ENCODE results near the gene CREB3. TPM values are rescaled to one million over a fixed set of nuclear protein-coding genes. Genes with fewer than 3 reads are reported as not detected.

CREB3 gene
- total RNA-seq, 8 experiments from 2014 or later, result 24.7 to 77.7 (median 56.2) TPM

DNA sequence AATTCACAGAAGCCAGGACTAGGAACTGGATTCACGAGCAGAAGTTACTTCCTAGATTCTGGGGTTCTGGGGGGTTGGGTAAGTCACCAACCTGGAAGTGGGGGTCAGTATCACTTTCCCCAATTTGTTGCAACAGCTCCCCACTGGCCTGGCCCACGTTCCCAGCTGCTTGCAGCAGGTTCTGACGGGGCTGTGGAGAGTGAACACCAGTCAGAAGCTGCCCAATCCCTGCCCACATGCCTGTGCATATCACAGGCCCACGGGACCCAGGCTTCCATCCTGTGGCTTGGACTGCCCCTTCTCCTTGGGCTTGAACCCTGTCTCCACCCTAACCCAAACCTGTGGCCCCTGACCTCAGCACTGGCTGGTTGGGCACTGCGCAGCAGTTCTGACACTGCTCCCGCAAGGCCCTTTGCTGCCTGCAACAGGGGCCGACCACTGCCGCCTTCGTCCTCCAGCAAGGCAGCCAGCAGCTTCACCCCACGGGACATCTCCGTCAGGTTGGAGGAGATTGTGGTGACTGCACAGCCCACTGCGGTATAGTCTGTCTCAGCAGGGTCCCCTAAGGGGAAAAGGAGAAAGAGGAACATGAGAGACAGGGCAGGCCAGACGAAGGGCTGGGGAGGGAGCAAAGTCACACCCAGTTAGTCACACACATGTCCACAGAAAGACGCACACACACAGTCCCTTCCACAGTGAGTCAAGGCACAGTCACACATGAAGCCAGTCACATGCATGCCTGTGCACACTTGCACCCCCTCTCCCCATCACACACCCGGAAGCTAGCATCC lies 13.6 kb upstream of the CREB3 start:
- ATAC-seq (replicated peaks in 6 of 8), result no peak
- in situ Hi-C loops (cut with MboI; ENCODE audit: low pct_unique_long_range_greater_than_20kb in 2 of 9, low sequenced_read_pairs in 9 of 9, unreplicated experiment in 9 of 9), result no loop called here
- no peaks in the 10 kb centered on the region for H3K4me1 ChIP-seq (replicated peaks in 1 of 2)
- no peak overlapping the region for H3K4me3 ChIP-seq
- 20 to 100% (median 89%) methylated on average over 1 to 8 of the region's 15 CpGs; no CpG with 5 or more reads in 2 of the 10 experiments for WGBS, 10 experiments
- no peak overlapping the region for H3K27ac ChIP-seq

DNA sequence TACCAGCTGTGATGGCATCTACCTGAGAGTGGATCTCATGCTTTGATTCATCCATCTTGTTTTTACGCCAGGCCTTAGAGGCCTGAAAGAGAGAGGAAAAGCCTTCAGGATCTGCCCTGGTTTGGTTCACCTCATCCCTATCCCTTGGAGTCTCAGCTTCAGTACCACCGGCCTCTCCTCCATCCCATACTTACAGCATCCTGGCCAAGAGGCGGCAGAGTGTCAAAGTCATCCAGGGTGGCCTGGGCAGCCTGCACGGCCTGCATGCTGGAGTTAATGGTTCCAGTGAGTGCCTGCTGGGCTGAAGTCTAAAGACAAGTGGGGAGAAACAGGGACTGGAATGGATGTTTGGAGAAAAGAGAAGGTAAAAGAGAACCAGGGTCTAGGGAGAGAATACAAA lies 12.9 kb upstream of the CREB3 start:
- Histone ChIP-seq H3K4me3 (no peak overlapping the region), H3K27ac (no peak overlapping the region), H3K4me1 (replicated peaks in 1 of 2) (no peaks in the 10 kb centered on the region)
- in situ Hi-C loops (cut with MboI; ENCODE audit: low pct_unique_long_range_greater_than_20kb in 2 of 9, low sequenced_read_pairs in 9 of 9, unreplicated experiment in 9 of 9), result no loop called here
- ATAC-seq (replicated peaks in 6 of 8), result no peak
- WGBS, 10 experiments, result 83 to 100% (median 97%) methylated on average over 1 to 3 of the region's 4 CpGs; no CpG with 5 or more reads in 4 of the 10 experiments

DNA sequence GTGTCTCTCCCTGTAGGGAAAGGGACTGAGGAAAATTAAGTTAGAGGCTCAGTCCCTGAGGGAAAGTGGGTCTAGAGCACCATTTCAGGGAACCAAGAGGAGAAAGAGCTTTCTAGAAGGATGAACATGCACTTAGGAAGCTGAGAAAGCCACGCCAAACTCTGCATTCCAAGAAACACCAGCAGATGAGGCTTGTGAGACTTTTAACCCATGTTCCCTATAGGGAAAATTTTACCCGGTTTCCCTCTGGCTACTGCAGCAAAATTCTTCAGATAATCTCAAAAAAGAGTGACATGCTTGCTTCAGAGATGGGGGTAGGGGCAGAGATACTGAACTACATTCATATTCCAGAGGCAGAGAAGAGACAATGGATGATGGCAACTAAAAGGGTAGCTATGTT lies 9.0 kb upstream of the CREB3 start:
- no peak overlapping the region for H3K27ac ChIP-seq
- no peak overlapping the region for H3K4me3 ChIP-seq
- peaks cover under 1 to 11% of the 10 kb centered on the region in 2 donors for H3K4me1 ChIP-seq (replicated peaks in 1 of 2)
- no peak for ATAC-seq (replicated peaks in 6 of 8)
- 60 to 100% (median 100%) methylated on average over 1 to 2 of the region's 2 CpGs; no CpG with 5 or more reads in 3 of the 10 experiments for WGBS, 10 experiments
- in situ Hi-C loops (cut with MboI; ENCODE audit: low pct_unique_long_range_greater_than_20kb in 2 of 9, low sequenced_read_pairs in 9 of 9, unreplicated experiment in 9 of 9), result no loop called here

DNA sequence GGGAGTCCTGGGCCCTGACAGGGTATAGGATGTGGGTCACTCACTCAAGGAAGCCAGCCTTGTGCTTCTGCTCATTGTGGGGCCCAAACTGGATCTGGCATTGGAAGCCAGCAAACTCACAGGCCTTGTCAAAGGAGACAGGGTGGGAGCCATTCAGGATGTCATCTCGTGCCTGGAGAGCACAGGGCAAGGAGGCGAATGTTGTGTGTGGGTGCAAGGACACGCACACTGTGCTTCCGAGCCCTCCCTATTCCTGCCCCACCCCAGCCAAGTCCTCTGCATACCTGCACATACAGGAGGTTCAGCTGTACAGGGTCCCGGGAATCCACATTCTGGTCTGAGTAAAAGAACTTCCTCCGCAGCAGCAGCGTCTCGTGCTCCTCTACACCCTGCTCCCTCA lies 8.6 kb upstream of the CREB3 start:
- in situ Hi-C loops (cut with MboI; ENCODE audit: low pct_unique_long_range_greater_than_20kb in 2 of 9, low sequenced_read_pairs in 9 of 9, unreplicated experiment in 9 of 9), result no loop called here
- Histone ChIP-seq H3K27ac (no peak overlapping the region), H3K4me1 (replicated peaks in 1 of 2) (peaks cover 5 to 15% of the 10 kb centered on the region in 2 donors), H3K4me3 (no peak overlapping the region)
- WGBS, 10 experiments, result 100% methylated on average over 3 of the region's 8 CpGs; no CpG with 5 or more reads in 9 of the 10 experiments
- ATAC-seq (replicated peaks in 6 of 8), result no peak

DNA sequence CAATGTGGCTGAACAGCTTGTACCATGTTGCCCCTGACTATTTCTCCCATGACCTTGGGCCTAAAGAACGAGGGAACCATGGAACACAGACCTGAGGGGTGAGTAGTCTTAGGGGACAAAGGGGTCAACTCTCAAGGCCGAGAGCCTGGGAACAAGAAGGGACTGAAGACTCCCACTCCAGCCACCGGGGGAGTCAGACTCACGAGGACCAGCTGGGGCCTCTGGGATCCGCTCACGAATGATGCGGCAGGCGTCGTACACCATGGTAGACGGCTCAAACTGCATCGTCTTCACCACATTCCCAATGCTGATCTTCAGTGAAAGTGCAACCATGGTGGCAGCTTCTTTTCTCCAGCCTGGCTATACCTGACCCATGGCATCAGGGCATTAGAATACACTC lies 7.1 kb upstream of the CREB3 start:
- H3K4me3 ChIP-seq, result no peak overlapping the region
- WGBS, 10 experiments, result 90 to 100% (median 95%) methylated on average over 4 to 8 of the region's 11 CpGs; no CpG with 5 or more reads in 5 of the 10 experiments
- no peak for ATAC-seq (replicated peaks in 6 of 8)
- in situ Hi-C loops (cut with MboI; ENCODE audit: low pct_unique_long_range_greater_than_20kb in 2 of 9, low sequenced_read_pairs in 9 of 9, unreplicated experiment in 9 of 9), result no loop called here
- H3K4me1 ChIP-seq (replicated peaks in 1 of 2), result peaks cover 17 to 28% of the 10 kb centered on the region in 2 donors
- no peak overlapping the region for H3K27ac ChIP-seq

DNA sequence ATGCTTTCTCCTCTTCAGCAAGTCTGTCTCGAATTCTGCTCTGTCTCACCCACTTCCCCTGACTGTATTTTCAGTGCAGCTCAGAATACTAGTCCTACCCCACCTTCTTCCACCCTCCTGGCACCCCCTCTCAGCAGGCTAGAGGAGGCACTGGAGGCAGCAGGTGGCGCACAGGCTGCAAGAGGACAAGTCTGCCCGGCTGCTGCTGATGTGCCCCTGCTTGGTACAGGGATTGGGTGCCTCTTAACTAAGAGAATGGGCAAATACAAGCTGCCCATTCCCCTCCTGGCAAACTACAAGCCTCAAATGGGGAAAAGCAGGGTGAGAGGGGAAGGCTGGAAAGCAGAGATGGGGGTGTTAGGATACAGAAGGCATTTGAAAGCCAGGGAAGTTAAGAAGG lies 5.5 kb upstream of the CREB3 start:
- Histone ChIP-seq H3K4me1 (replicated peaks in 1 of 2) (peaks cover 27 to 36% of the 10 kb centered on the region in 2 donors), H3K27ac (no peak overlapping the region), H3K4me3 (no peak overlapping the region)
- peak in 4 of 8 experiments; percentile 2 to 45 (median 10) for ATAC-seq (replicated peaks in 6 of 8)
- 14 to 100% (median 65%) methylated on average over 1 to 3 of the region's 3 CpGs; no CpG with 5 or more reads in 2 of the 10 experiments for WGBS, 10 experiments
- in situ Hi-C loops (cut with MboI; ENCODE audit: low pct_unique_long_range_greater_than_20kb in 2 of 9, low sequenced_read_pairs in 9 of 9, unreplicated experiment in 9 of 9), result no loop called here

DNA sequence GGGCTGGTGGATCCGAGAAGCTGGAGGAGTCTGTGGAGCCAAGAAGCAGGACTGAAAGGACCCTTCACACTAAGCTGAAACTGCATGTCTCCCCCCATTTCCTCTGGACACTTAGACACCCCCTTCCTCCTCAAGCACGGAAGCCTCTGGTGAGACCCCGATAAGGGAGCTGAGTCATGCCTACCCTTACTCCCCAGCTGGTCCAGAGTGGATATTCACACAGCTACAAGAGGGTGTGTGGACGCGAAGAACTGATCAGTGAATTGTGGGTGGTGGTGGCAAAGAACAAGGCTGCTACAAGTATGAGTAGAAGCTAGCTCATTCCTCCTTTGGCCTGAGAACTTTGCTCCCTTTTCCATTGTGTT lies 4.8 kb upstream of the CREB3 start:
- 33 to 100% (median 41%) methylated on average over 2 to 3 of the region's 5 CpGs; no CpG with 5 or more reads in 4 of the 10 experiments for WGBS, 10 experiments
- no peak overlapping the region for H3K27ac ChIP-seq
- ATAC-seq (replicated peaks in 6 of 8), result no peak
- peaks cover 27 to 36% of the 10 kb centered on the region in 2 donors for H3K4me1 ChIP-seq (replicated peaks in 1 of 2)
- in situ Hi-C loops (cut with MboI; ENCODE audit: low pct_unique_long_range_greater_than_20kb in 2 of 9, low sequenced_read_pairs in 9 of 9, unreplicated experiment in 9 of 9), result no loop called here
- no peak overlapping the region for H3K4me3 ChIP-seq

DNA sequence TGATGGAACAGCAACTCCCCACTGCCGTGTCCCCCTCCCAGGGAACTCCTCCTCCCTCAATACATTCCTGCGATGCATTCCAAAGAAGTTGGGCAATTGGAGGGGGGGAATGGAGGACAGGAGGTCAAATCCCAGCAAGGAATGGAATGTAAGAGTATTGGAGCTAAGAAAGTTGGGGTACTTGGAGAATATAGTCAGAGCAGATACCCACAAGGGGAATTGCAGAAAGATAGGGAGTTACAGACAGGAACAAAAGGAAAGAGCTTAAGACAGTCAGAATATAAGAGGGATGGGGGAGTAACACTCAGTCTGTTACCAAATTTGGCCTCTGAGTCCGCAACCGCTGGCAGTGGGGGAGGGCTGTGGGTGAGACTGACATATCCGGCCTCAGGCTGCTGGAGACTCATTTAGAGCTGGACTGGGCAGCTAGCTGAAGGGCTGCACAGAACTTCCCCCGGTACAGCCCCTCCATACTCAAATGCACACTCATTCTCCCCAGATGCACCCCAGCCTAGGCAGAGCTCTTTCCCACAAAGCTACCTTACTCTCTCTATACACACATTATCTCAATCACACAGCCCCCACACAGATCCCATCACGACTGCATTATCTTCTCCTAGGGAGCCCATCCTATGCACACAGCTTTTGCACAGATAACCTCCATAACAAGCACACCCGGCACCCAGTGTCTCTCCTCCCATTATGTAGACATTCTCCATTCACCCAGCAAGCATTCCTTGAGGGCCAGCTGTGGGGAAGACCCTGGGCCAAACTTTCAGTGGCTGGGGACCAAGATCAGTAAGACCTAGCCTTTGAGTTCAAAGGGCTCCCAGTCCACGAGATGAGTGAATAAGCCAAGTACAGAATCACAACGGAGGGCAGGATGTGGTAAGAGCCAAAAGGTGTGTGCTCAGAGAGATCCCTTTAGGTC lies 4.2 kb upstream of the CREB3 start:
- peak in 1 of 8 experiments; percentile 2 for ATAC-seq (replicated peaks in 6 of 8)
- Histone ChIP-seq H3K4me1 (replicated peaks in 1 of 2) (peaks cover 27 to 36% of the 10 kb centered on the region in 2 donors), H3K4me3 (no peak overlapping the region), H3K27ac (no peak overlapping the region)
- in situ Hi-C loops (cut with MboI; ENCODE audit: low pct_unique_long_range_greater_than_20kb in 2 of 9, low sequenced_read_pairs in 9 of 9, unreplicated experiment in 9 of 9), result no loop called here
- 0 to 26% (median 13%) methylated on average over 2 to 6 of the region's 10 CpGs; no CpG with 5 or more reads in 1 of the 10 experiments for WGBS, 10 experiments

DNA sequence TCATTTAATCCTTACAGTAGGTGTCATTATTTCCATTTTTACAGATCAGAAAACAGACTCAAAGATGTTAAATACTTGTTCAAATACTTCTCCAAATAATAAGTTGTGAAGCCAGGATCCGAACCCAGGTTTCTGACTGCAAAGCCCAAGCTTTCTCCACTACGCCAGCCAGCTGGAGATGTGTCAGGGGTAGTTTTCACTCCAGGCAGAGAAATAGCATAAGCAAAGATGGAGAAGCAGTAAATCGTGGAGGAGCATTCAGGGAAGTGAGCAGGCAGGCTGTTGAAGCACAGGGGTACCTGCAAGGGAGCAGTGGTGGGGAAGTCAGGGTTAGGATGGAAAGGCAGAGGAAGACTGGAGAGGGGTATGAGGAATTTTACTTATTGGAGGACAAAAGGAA lies 3.4 kb upstream of the CREB3 start:
- ATAC-seq (replicated peaks in 6 of 8), result no peak
- in situ Hi-C loops (cut with MboI; ENCODE audit: low pct_unique_long_range_greater_than_20kb in 2 of 9, low sequenced_read_pairs in 9 of 9, unreplicated experiment in 9 of 9), result no loop called here
- H3K4me3 ChIP-seq, result no peak overlapping the region
- H3K27ac ChIP-seq, result no peak overlapping the region
- H3K4me1 ChIP-seq (replicated peaks in 1 of 2), result peaks cover 34 to 43% of the 10 kb centered on the region in 2 donors
- WGBS, 10 experiments, result 25 to 100% (median 89%) methylated on average over 2 to 3 of the region's 3 CpGs; no CpG with 5 or more reads in 3 of the 10 experiments

DNA sequence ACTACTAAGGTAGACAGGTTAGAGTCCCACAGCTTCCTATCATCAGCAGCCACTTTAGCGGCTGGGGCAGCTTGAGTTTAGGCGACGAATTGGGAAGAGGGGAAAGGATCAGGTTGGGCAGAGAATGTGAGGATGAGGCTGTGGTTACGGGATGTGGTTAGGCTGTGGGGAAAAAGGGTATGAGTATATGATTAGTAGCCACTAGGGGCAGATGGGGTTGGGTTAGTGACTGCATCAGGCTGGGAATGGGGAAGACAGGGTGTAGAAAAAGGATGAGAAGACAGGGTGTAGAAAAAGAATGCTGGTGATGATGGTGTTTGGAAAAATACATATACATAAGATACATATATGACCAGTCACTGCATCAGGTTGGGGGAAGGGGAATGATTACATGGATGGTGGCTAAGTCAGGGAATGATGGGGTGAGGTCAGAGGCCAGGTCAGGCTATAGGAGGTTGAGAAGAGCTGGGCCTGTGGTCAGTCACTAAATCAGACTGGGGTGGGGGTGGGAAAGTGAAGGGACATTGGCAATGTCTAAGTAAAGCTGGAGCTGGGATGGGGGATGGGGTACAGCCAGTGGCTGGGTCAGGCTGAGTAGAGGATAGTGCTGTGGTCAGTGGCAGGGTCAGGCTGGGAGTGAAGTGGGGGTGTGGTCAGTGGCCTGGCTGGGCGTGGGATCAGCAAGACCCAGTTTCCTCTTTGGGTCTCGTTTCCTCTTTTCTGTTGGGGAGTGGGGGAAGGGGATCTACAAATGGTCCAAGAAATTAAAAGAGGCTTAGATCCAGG lies 2.6 kb upstream of the CREB3 start:
- 0 to 53% (median 13%) methylated on average over 1 to 5 of the region's 6 CpGs for WGBS, 10 experiments
- H3K4me1 ChIP-seq (replicated peaks in 1 of 2), result peaks cover 34 to 43% of the 10 kb centered on the region in 2 donors
- H3K27ac ChIP-seq, result no peak overlapping the region
- in situ Hi-C loops (cut with MboI; ENCODE audit: low pct_unique_long_range_greater_than_20kb in 2 of 9, low sequenced_read_pairs in 9 of 9, unreplicated experiment in 9 of 9), result no loop called here
- H3K4me3 ChIP-seq, result peak overlapping the region in 2 of 5 donors; percentile 2 to 94
- peak in 2 of 8 experiments; percentile 2 to 8 for ATAC-seq (replicated peaks in 6 of 8)

DNA sequence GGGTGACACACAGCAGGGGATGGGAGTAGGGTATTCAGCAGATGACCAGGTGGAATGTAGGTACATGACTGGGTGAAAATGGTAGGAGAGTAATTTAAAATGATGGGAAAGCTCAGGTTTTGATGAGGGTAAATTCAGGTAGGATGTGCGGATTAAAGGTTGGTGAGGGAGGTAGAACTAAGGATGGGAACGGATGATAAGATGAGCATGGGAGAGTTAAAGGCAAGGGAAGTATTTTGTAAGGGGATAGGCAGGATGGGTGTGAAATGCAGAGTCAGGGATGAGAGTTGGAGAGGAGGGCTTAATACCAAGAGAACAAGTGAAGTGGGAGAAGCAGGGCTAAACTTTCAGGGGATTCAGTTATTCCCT lies 2.0 kb upstream of the CREB3 start:
- 46 to 100% (median 88%) methylated on average over 2 of the region's 2 CpGs; no CpG with 5 or more reads in 2 of the 10 experiments for WGBS, 10 experiments
- no peak for ATAC-seq (replicated peaks in 6 of 8)
- Histone ChIP-seq H3K4me3 (peak overlapping the region in 4 of 5 donors; percentile 72 to 94 (median 86)), H3K4me1 (replicated peaks in 1 of 2) (peaks cover 34 to 43% of the 10 kb centered on the region in 2 donors), H3K27ac (no peak overlapping the region)
- in situ Hi-C loops (cut with MboI; ENCODE audit: low pct_unique_long_range_greater_than_20kb in 2 of 9, low sequenced_read_pairs in 9 of 9, unreplicated experiment in 9 of 9), result no loop called here

DNA sequence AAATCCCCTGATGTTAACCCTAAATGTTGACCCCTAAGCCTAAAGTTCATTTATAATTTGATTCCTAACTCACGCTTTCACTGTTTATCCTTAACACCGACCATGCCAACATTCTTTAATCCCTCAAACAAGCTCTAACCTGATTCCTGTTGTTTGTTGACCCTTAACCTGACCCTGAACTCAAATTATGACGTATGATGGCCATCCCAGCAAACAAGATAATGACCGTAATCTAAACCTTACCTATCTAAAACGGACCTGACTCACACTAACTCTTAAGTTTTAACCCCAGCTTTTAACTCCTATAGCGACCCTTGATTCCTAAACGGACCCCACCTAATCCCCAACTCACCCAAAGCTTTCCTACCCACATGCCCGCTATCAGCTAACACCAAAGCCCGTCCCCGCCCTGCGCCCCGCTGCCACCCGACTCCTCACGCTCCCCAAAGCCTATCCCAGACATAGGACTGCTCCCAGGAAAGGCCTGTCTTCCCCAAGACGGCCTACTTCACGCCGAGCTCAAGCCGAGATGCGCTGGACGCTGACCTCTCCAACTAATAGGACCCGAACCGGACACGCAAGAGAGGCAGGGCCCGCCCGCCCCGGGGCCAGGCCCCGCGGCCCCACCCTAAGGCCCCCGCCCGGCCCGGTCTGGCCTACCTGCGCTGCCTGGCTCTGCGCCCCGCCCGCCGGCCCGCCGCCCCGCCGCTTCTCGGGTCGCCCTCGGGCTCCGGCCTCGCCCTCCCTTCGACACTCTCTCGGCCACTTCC lies 866 bp upstream of the CREB3 start:
- WGBS, 10 experiments, result 0 to 10% (median 2%) methylated on average over 3 to 14 of the region's 47 CpGs; no CpG with 5 or more reads in 2 of the 10 experiments
- H3K4me3 ChIP-seq, result peak overlapping the region; percentile 61 to 94 (median 83)

More for the DNA sequence above, 866 bp upstream of the CREB3 start:
- Histone ChIP-seq H3K27ac (peak overlapping the region; percentile 91 to 96), H3K4me1 (replicated peaks in 1 of 2) (peaks cover 34 to 43% of the 10 kb centered on the region in 2 donors)
- ATAC-seq (replicated peaks in 6 of 8), result peak in 1 of 8 experiments; percentile 1
- in situ Hi-C loops (cut with MboI; ENCODE audit: low pct_unique_long_range_greater_than_20kb in 2 of 9, low sequenced_read_pairs in 9 of 9, unreplicated experiment in 9 of 9), result no loop called here
